Osteoblast (primary cell): ENCODE measurements around the gene GBP7. TPM values are rescaled to one million over a fixed set of nuclear protein-coding genes. Genes with fewer than 3 reads are reported as not detected.

Experiments used
- DNase-seq: peaks from one replicate; pipeline ENCODE4 v3.0.0; 2011; ENCODE audit warnings: low spot score, mixed read lengths; ENCODE audit not compliant: insufficient read length; ENCODE audit errors: missing footprints
- H2AFZ ChIP-seq: 2 replicates; pipeline ENCODE4 v1.6.0; 2011; ENCODE audit warnings: mild to moderate bottlenecking, low read length
- H3K27ac ChIP-seq: 2 replicates; pipeline ENCODE4 v1.5.1; 2011; ENCODE audit warnings: mild to moderate bottlenecking, low read depth, low read length, moderate library complexity
- H3K27me3 ChIP-seq: 2 replicates; pipeline ENCODE4 v1.6.0; 2012; ENCODE audit warnings: mild to moderate bottlenecking, control low read depth, inconsistent platforms, low read length, moderate library complexity; ENCODE audit not compliant: insufficient read depth
- H3K36me3 ChIP-seq: 2 replicates; pipeline ENCODE4 v1.5.1; 2011; ENCODE audit warnings: mild to moderate bottlenecking, low read length, control low read depth, moderate library complexity; ENCODE audit not compliant: insufficient read depth
- H3K4me1 ChIP-seq: 2 replicates; pipeline ENCODE4 v1.5.1; 2011; ENCODE audit warnings: mild to moderate bottlenecking, low read length, control low read depth, moderate library complexity; ENCODE audit not compliant: insufficient read depth
- H3K4me2 ChIP-seq: 2 replicates; pipeline ENCODE4 v1.6.0; 2011; ENCODE audit warnings: mild to moderate bottlenecking, low read length; ENCODE audit not compliant: insufficient read depth
- H3K4me3 ChIP-seq: fragments of 200-600 bp; sonication (generic); 3 replicates; pipeline ENCODE4 v1.5.1; 2012; ENCODE audit warnings: mild to moderate bottlenecking, low read length, inconsistent platforms; ENCODE audit not compliant: insufficient read depth
- H3K79me2 ChIP-seq: 2 replicates; pipeline ENCODE4 v1.6.0; 2012; ENCODE audit warnings: mild to moderate bottlenecking, low read length, control low read depth, inconsistent platforms; ENCODE audit not compliant: insufficient read depth
- H3K9me3 ChIP-seq: 2 replicates; pipeline ENCODE4 v1.5.1; 2011; ENCODE audit warnings: low read depth, low read length, control low read depth
- H4K20me1 ChIP-seq: 2 replicates; pipeline ENCODE4 v1.6.0; 2012; ENCODE audit warnings: mild to moderate bottlenecking, low read length, control low read depth; ENCODE audit not compliant: insufficient read depth
- total RNA-seq: library from RNA; depleted of rRNA; stranded (reverse); fragments of >200 nt; gene quantifications from 2 replicates; pipeline ENCODE4 v1.2.3, GENCODE V29; 2012
- TF ChIP-seq, protein P1 (sequence below): IDR thresholded peaks from 2 replicates; pipeline ENCODE4 v1.5.1; 2011; ENCODE audit warnings: mild to moderate bottlenecking, low read depth, low read length, moderate library complexity; ENCODE audit errors: extremely low read depth

GBP7 gene
- total RNA-seq, 1 donor = not detected

DNA sequence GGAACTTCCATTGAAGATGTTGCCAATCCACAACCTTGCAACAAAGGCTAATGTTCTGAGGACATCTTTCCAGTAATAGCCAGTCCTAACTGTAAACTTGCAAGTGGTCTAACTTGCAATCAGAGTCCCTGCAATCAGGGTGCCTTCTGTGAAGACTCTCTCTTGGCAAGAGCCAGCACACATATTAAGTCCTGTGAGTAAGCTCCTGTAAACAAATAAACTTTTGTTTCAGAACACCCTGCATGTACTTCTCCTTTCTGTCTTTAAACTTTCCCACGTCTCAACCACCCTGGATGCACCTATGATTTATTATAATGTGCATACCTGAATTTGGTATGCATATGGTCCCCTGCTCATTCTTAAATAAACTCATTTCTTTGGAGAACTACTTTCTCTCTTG, 9.1 kb downstream of the GBP7 start:
- Histone ChIP-seq H3K79me2 (no peaks in the 10 kb centered on the region), H3K4me3 (no peak overlapping the region), H2AFZ (no peak overlapping the region), H4K20me1 (no peaks in the 10 kb centered on the region), H3K27me3 (no peaks in the 10 kb centered on the region), H3K27ac (no peak overlapping the region), H3K36me3 (no peaks in the 10 kb centered on the region), H3K4me2 (no peak overlapping the region), H3K4me1 (no peaks in the 10 kb centered on the region), H3K9me3 (no peaks in the 10 kb centered on the region)
- TF ChIP-seq, protein P1, sequence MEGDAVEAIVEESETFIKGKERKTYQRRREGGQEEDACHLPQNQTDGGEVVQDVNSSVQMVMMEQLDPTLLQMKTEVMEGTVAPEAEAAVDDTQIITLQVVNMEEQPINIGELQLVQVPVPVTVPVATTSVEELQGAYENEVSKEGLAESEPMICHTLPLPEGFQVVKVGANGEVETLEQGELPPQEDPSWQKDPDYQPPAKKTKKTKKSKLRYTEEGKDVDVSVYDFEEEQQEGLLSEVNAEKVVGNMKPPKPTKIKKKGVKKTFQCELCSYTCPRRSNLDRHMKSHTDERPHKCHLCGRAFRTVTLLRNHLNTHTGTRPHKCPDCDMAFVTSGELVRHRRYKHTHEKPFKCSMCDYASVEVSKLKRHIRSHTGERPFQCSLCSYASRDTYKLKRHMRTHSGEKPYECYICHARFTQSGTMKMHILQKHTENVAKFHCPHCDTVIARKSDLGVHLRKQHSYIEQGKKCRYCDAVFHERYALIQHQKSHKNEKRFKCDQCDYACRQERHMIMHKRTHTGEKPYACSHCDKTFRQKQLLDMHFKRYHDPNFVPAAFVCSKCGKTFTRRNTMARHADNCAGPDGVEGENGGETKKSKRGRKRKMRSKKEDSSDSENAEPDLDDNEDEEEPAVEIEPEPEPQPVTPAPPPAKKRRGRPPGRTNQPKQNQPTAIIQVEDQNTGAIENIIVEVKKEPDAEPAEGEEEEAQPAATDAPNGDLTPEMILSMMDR = no peak
- DNase-seq = no peak

DNA sequence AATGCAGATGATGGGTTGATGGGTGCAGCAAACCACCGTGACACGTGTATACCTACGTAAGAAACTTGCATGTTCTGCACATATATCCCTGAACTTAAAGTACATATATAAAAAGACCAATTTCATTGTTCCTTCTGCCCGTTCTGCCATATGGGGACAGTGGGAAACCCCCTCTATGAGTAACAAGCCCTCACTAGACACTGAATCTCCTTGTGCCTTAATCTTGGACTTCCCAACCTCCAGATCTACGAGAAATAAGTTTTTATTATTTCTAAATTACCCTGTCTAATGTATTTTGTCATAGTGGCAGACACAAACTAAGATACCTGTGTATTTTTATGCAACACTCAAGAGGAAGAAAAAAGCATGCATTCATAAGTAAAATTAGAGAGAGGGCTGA, 10.0 kb downstream of the GBP7 start:
- TF ChIP-seq, protein P1 = no peak
- no peaks in the 10 kb centered on the region for H3K36me3 ChIP-seq

DNA sequence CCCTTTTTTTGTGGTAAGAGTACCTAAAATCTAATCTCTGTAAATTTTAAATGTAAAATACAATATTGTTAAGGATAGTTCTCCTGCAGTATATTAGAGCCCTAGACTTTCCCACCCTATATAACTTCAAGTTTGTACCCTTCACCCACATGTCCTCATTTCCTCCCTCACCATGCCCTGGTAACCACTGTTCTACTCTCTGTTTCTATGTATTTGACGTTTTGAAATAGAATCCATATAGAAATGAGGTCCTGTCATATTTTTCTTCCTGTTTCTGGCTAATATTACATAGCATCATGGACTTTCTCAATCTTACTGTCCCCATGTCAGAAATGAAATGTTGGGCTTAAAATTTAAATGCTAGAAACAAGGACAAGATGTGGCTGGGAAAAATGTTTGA, 24.8 kb downstream of the GBP7 start:
- Histone ChIP-seq H4K20me1 (no peaks in the 10 kb centered on the region), H3K27me3 (no peaks in the 10 kb centered on the region), H3K9me3 (no peaks in the 10 kb centered on the region), H3K36me3 (no peaks in the 10 kb centered on the region), H3K4me1 (no peaks in the 10 kb centered on the region), H3K4me2 (no peak overlapping the region), H3K79me2 (no peaks in the 10 kb centered on the region), H2AFZ (no peak overlapping the region), H3K27ac (no peak overlapping the region), H3K4me3 (no peak overlapping the region)
- no peak for DNase-seq
- TF ChIP-seq, protein P1 = no peak

More for the DNA sequence above, 10.0 kb downstream of the GBP7 start:
- Histone ChIP-seq H3K9me3 (no peaks in the 10 kb centered on the region), H3K79me2 (no peaks in the 10 kb centered on the region), H4K20me1 (no peaks in the 10 kb centered on the region), H3K4me2 (no peak overlapping the region), H2AFZ (no peak overlapping the region), H3K27me3 (no peaks in the 10 kb centered on the region), H3K27ac (no peak overlapping the region), H3K4me1 (no peaks in the 10 kb centered on the region), H3K4me3 (no peak overlapping the region)
- DNase-seq = no peak

DNA sequence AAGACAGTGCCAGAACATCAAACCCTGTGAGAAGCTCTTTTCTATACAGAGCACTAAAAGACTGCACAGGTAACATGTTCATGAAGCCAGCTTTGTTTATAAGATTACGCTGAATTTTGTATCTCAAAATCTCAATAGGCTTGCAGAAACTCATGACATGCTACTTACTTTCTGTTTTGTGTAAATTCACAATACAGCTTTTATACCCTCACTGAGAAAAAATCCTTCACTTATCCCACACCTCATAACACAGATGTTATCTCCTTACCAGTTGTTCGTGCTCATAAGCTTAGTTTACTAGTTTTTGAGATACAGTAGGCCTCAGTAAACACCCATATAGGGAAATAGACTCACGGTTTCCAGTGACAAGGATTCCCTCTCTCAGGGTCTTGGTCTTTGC, 25.8 kb downstream of the GBP7 start:
- no peaks in the 10 kb centered on the region for H3K36me3 ChIP-seq
- no peak overlapping the region for H3K4me3 ChIP-seq
- no peaks in the 10 kb centered on the region for H3K4me1 ChIP-seq
- no peak overlapping the region for H3K4me2 ChIP-seq
- no peaks in the 10 kb centered on the region for H3K79me2 ChIP-seq
- TF ChIP-seq, protein P1 = no peak
- H4K20me1 ChIP-seq = no peaks in the 10 kb centered on the region
- H2AFZ ChIP-seq = no peak overlapping the region
- no peak for DNase-seq
- H3K27ac ChIP-seq = no peak overlapping the region
- H3K27me3 ChIP-seq = no peaks in the 10 kb centered on the region
- no peaks in the 10 kb centered on the region for H3K9me3 ChIP-seq
